Progenitor cell of endocrine pancreas (in vitro differentiated cells): Measurements from ENCODE around the gene KAZN. TPM values are rescaled to one million over a fixed set of nuclear protein-coding genes. Genes with fewer than 3 reads are reported as not detected.

Experiments
- DNase-seq: peaks from one replicate; pipeline ENCODE4 v3.0.0; 2021; ENCODE audit warnings: low spot score; ENCODE audit not compliant: unreplicated experiment
- H3K27ac Mint-ChIP-seq: 2 replicates; pipeline ENCODE4 v1.8.0; 2021; ENCODE audit warnings: mild to moderate bottlenecking, moderate library complexity, mixed read lengths
- H3K27me3 Mint-ChIP-seq: 2 replicates; pipeline ENCODE4 v1.8.0; 2021; ENCODE audit warnings: mixed read lengths
- H3K36me3 Mint-ChIP-seq: 2 replicates; pipeline ENCODE4 v1.8.0; 2022; ENCODE audit warnings: mixed read lengths; ENCODE audit not compliant: insufficient read depth
- H3K4me1 Mint-ChIP-seq: 2 replicates; pipeline ENCODE4 v1.8.0; 2021; ENCODE audit warnings: low read depth, mixed read lengths
- H3K4me3 Mint-ChIP-seq: 2 replicates; pipeline ENCODE4 v1.8.0; 2021; ENCODE audit warnings: low read depth, mild to moderate bottlenecking, moderate library complexity, mixed read lengths
- H3K9me3 Mint-ChIP-seq: 2 replicates; pipeline ENCODE4 v1.8.0; 2021; ENCODE audit warnings: low read depth, mixed read lengths
- CTCF ChIP-seq: fragments of 200-600 bp; sonication (generic); IDR thresholded peaks from one replicate; pipeline ENCODE4 v1.5.0; 2021; ENCODE audit warnings: antibody characterized with exemption, mild to moderate bottlenecking; ENCODE audit not compliant: unreplicated experiment
- total RNA-seq: library from RNA; stranded (reverse); gene quantifications from 2 replicates; pipeline ENCODE4 v1.2.1, GENCODE V29; 2021

Gene KAZN
- total RNA-seq, 1 donor from 2014 or later = 12.9 TPM

GRCh38 chr1:14649976-14650375, 51.5 kb downstream of the KAZN start:
- Mint-ChIP-seq H3K27ac (no peak overlapping the region), H3K36me3 (peaks cover 7% of the 10 kb centered on the region), H3K9me3 (peaks cover 8% of the 10 kb centered on the region), H3K4me1 (peaks cover 27% of the 10 kb centered on the region), H3K27me3 (no peaks in the 10 kb centered on the region), H3K4me3 (no peak overlapping the region)
- DNase-seq = no peak
- TF ChIP-seq CTCF = no peak

- Mint-ChIP-seq H3K9me3 (no peaks in the 10 kb centered on the region), H3K4me3 (no peak overlapping the region), H3K27me3 (no peaks in the 10 kb centered on the region), H3K36me3 (no peaks in the 10 kb centered on the region), H3K27ac (peak overlapping the region; percentile 42), H3K4me1 (peaks cover 33% of the 10 kb centered on the region)
- TF ChIP-seq CTCF = no peak
- no peak for DNase-seq
Observed at GRCh38 chr1:14650951-14651350, 52.5 kb downstream of the KAZN start.

GRCh38 chr1:14652840-14653239, 54.4 kb downstream of the KAZN start:
- no peak for TF ChIP-seq CTCF
- no peak for DNase-seq
- Mint-ChIP-seq H3K4me1 (peaks cover 32% of the 10 kb centered on the region), H3K27me3 (peaks cover 3% of the 10 kb centered on the region), H3K27ac (no peak overlapping the region), H3K9me3 (no peaks in the 10 kb centered on the region), H3K36me3 (no peaks in the 10 kb centered on the region), H3K4me3 (no peak overlapping the region)

GRCh38 chr1:14653461-14653960, 55.0 kb downstream of the KAZN start:
- no peaks in the 10 kb centered on the region for H3K9me3 Mint-ChIP-seq
- peaks cover 30% of the 10 kb centered on the region for H3K4me1 Mint-ChIP-seq
- DNase-seq = no peak
- no peak for TF ChIP-seq CTCF
- H3K4me3 Mint-ChIP-seq = no peak overlapping the region
- no peaks in the 10 kb centered on the region for H3K36me3 Mint-ChIP-seq
- H3K27me3 Mint-ChIP-seq = peaks cover 3% of the 10 kb centered on the region
- H3K27ac Mint-ChIP-seq = no peak overlapping the region

GRCh38 chr1:14654554-14654953, 56.1 kb downstream of the KAZN start:
- H3K9me3 Mint-ChIP-seq = no peaks in the 10 kb centered on the region

More at GRCh38 chr1:14654554-14654953, 56.1 kb downstream of the KAZN start:
- peaks cover 27% of the 10 kb centered on the region for H3K4me1 Mint-ChIP-seq
- H3K27ac Mint-ChIP-seq = no peak overlapping the region
- no peak for DNase-seq
- H3K36me3 Mint-ChIP-seq = no peaks in the 10 kb centered on the region
- H3K4me3 Mint-ChIP-seq = no peak overlapping the region
- H3K27me3 Mint-ChIP-seq = peaks cover 3% of the 10 kb centered on the region
- no peak for TF ChIP-seq CTCF
